Astrocyte (in vitro differentiated cells and primary cell): ENCODE data around the gene HLA-DQA1.

Experiments used
- CTCF ChIP-seq: IDR thresholded peaks from 2 replicates; pipeline ENCODE4 v1.5.1; 2011; ENCODE audit warnings: low read depth, mild to moderate bottlenecking, inconsistent platforms, low read length, moderate library complexity; ENCODE audit not compliant: insufficient read depth
- EZH2 ChIP-seq: IDR thresholded peaks from 2 replicates; pipeline ENCODE4 v1.6.1; 2012; ENCODE audit warnings: mild to moderate bottlenecking, low read length, inconsistent platforms; ENCODE audit not compliant: insufficient read depth

DNA sequence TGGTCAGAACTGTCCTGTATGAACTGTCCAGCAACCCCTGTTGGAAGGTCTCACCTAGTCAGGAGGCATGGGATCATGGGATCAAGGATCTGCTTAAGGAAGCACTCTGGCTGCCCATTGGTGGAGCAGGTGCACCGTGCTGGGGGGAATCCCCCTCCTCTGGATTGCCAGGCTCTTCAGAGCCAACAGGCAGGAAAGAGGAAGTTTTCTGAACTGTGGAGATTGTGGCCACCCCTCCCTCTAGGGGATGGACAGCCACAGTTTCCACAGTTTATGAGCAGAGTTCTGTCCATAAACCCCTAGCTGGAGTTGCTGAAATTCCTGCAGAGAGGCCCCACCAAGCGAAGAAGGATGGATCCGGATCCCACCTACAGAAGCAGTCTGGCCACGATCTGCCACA is 42.3 kb downstream of the HLA-DQA1 start:
- TF ChIP-seq CTCF (no peak), EZH2 (no peak)
